A673 (cell line): Measurements from ENCODE around the gene BOK. TPM values are rescaled to one million over a fixed set of nuclear protein-coding genes. Genes with fewer than 3 reads are reported as not detected.

Source experiments
- BruUV-seq: library from RNA; stranded (reverse); fragments of 400-500 nt; replicated peaks from 2 replicates; lab custom pipeline; 2021; lab: Mats Ljungman, UMichigan
- CTCF ChIA-PET: fragments of 300-600 bp; sonication (Branson Sonifier 250); formaldehyde crosslinking; loops from one replicate; lab custom pipeline; 2022; ENCODE audit warnings: antibody characterized with exemption; lab: Charles Lee
- POLR2A ChIA-PET: fragments of 300-600 bp; sonication (Branson Sonifier 250); formaldehyde crosslinking; loops from one replicate; lab custom pipeline; 2022; ENCODE audit warnings: antibody characterized with exemption; ENCODE audit not compliant: low non-redundant PET; lab: Charles Lee
- DNase-seq: peaks from one replicate; pipeline ENCODE4 v3.0.0-alpha.2; 2015; ENCODE audit warnings: low spot score
- H3K27ac ChIP-seq: fragments of 200-600 bp; sonication (generic); 2 replicates; pipeline ENCODE4 v1.5.1; 2016; ENCODE audit warnings: mixed run types, low read depth, mild to moderate bottlenecking, mixed read lengths, antibody characterized with exemption, low read length; ENCODE audit not compliant: poor library complexity, severe bottlenecking
- H3K27me3 ChIP-seq: fragments of 200-600 bp; sonication (generic); replicated peaks from 2 replicates; pipeline ENCODE4 v1.6.1; 2017; ENCODE audit warnings: mixed run types, low read depth, mild to moderate bottlenecking, mixed read lengths, antibody characterized with exemption, low read length; ENCODE audit not compliant: insufficient read depth, poor library complexity
- H3K36me3 ChIP-seq: fragments of 200-600 bp; sonication (generic); 2 replicates; pipeline ENCODE4 v1.6.1; 2016; ENCODE audit warnings: mixed run types, mild to moderate bottlenecking, mixed read lengths, antibody characterized with exemption, low read length; ENCODE audit not compliant: insufficient read depth, poor library complexity, severe bottlenecking
- H3K4me1 ChIP-seq: fragments of 200-600 bp; sonication (generic); 2 replicates; pipeline ENCODE4 v1.6.1; 2017; ENCODE audit warnings: mixed run types, mild to moderate bottlenecking, mixed read lengths, antibody characterized with exemption, low read length; ENCODE audit not compliant: insufficient read depth, poor library complexity, severe bottlenecking
- H3K4me3 ChIP-seq: fragments of 200-600 bp; sonication (generic); 2 replicates; pipeline ENCODE4 v1.5.1; 2016; ENCODE audit warnings: low read depth, mixed run types, mild to moderate bottlenecking, mixed read lengths, low read length; ENCODE audit not compliant: poor library complexity, severe bottlenecking
- H3K9me3 ChIP-seq: fragments of 200-600 bp; sonication (generic); 2 replicates; pipeline ENCODE4 v1.6.1; 2016; ENCODE audit warnings: mixed run types, low read depth, mild to moderate bottlenecking, mixed read lengths, antibody characterized with exemption, low read length; ENCODE audit not compliant: poor library complexity, severe bottlenecking
- EZH2 ChIP-seq: fragments of 200-600 bp; sonication (generic); IDR thresholded peaks from 2 replicates; pipeline ENCODE4 v1.6.1; 2017; ENCODE audit warnings: borderline replicate concordance, low read depth, mild to moderate bottlenecking, mixed read lengths, antibody characterized with exemption, low read length; ENCODE audit not compliant: poor library complexity, severe bottlenecking
- intact Hi-C: fragments of 100-400 bp; cut with micrococcal nuclease; formaldehyde crosslinking; loops from one replicate; pipeline ENCODE4 v1.10.0; 2022; ENCODE audit not compliant: unreplicated experiment
- total RNA-seq: library from RNA; stranded (reverse); gene quantifications from 2 replicates; pipeline ENCODE4 v1.2.3, GENCODE V29; 2021
- TF ChIP-seq, protein P1 (sequence below): fragments of 300-800, 200-600 bp; sonication (generic); conservative IDR thresholded peaks from 2 replicates; pipeline ENCODE4 v1.5.1; 2017; ENCODE audit warnings: low read depth, mild to moderate bottlenecking, antibody characterized with exemption, low read length, moderate library complexity, mixed read lengths

The BOK gene
- total RNA-seq, 1 experiment from 2014 or later = 2.7 TPM

DNA sequence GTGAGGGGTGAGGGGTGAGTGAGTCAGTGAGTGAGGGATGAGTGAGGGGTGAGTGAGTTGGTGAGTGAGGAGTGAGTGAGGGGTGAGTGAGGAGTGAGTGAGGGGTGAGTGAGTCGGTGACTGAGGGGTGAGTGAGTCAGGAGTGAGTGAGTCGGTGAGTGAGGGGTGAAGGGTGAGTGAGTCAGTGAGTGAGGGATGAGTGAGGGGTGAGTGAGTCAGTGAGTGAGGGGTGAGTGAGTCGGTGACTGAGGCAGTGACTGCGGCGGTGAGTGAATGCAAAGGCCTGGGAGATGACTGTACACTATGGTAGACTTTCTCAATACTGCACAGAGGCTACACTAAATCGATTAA, 61.8 kb downstream of the BOK start:
- H3K9me3 ChIP-seq = no peaks in the 10 kb centered on the region
- peaks cover 5% of the 10 kb centered on the region for H3K36me3 ChIP-seq
- DNase-seq = no peak
- TF ChIP-seq, protein P1, sequence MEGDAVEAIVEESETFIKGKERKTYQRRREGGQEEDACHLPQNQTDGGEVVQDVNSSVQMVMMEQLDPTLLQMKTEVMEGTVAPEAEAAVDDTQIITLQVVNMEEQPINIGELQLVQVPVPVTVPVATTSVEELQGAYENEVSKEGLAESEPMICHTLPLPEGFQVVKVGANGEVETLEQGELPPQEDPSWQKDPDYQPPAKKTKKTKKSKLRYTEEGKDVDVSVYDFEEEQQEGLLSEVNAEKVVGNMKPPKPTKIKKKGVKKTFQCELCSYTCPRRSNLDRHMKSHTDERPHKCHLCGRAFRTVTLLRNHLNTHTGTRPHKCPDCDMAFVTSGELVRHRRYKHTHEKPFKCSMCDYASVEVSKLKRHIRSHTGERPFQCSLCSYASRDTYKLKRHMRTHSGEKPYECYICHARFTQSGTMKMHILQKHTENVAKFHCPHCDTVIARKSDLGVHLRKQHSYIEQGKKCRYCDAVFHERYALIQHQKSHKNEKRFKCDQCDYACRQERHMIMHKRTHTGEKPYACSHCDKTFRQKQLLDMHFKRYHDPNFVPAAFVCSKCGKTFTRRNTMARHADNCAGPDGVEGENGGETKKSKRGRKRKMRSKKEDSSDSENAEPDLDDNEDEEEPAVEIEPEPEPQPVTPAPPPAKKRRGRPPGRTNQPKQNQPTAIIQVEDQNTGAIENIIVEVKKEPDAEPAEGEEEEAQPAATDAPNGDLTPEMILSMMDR = no peak
- no peak for TF ChIP-seq EZH2
- no peak overlapping the region for H3K4me3 ChIP-seq
- H3K27me3 ChIP-seq = no peaks in the 10 kb centered on the region
- ChIA-PET CTCF (no interaction called here), POLR2A (no interaction called here)
- H3K27ac ChIP-seq = no peak overlapping the region
- intact Hi-C loops = no loop called here
- BruUV-seq = no TSS peak
- peaks cover 15% of the 10 kb centered on the region for H3K4me1 ChIP-seq

Other genes starting within 250 kb of the BOK start
- gene HDLBP, start 243.1 kb upstream of the BOK start, total RNA-seq = 510 and 581 TPM in 2 replicates
- gene SEPTIN2, start 242.8 kb upstream of the BOK start, total RNA-seq = 342 and 360 TPM in 2 replicates
- 53.3 and 72.1 TPM in 2 replicates for gene FARP2, start 202.5 kb upstream of the BOK start, total RNA-seq
- 171 and 190 TPM in 2 replicates for gene STK25, start 50.2 kb upstream of the BOK start, total RNA-seq
- gene THAP4, start 78.4 kb downstream of the BOK start, total RNA-seq = 82.0 and 84.9 TPM in 2 replicates
- gene ATG4B, start 78.9 kb downstream of the BOK start, total RNA-seq = 102 and 122 TPM in 2 replicates
- 139 TPM in 2 replicates for gene DTYMK, start 128.1 kb downstream of the BOK start, total RNA-seq
- 70.3 and 75.5 TPM in 2 replicates for gene ING5, start 143.3 kb downstream of the BOK start, total RNA-seq
- gene D2HGDH, start 175.9 kb downstream of the BOK start, total RNA-seq = 30.7 and 44.3 TPM in 2 replicates
- 5.0 and 5.3 TPM in 2 replicates for gene GAL3ST2, start 218.1 kb downstream of the BOK start, total RNA-seq